HG02642 (cell line): ENCODE data around the gene DNAJC11.

ENCODE experiments used
- ATAC-seq: cut with Tn5 transposase; IDR thresholded peaks from one replicate; pipeline ENCODE4 v1.9.1; 2021; ENCODE audit warnings: mild to moderate bottlenecking; ENCODE audit not compliant: unreplicated experiment, poor library complexity

DNAJC11 gene

GRCh38 chr1:6627841-6628545, 73.6 kb downstream of the DNAJC11 start:
- ATAC-seq: no peak

- ATAC-seq: no peak
These were observed 74.6 kb downstream of the DNAJC11 start for GRCh38 chr1:6627031-6627430.

GRCh38 chr1:6625584-6626149, 75.9 kb downstream of the DNAJC11 start:
- ATAC-seq: no peak

- ATAC-seq: peak; percentile 85
These were observed 76.7 kb downstream of the DNAJC11 start, which contains the start of gene THAP3 for GRCh38 chr1:6624710-6625583. Gene THAP3 (plus strand): TSS chr1:6624868. CDS start chr1:6625219, 351 bp downstream.

- ATAC-seq: no peak
These were observed 78.2 kb downstream of the DNAJC11 start for GRCh38 chr1:6623269-6623965.

GRCh38 chr1:6622396-6623152, 79.0 kb downstream of the DNAJC11 start:
- no peak for ATAC-seq

- no peak for ATAC-seq
These were observed 79.9 kb downstream of the DNAJC11 start for GRCh38 chr1:6621429-6622391.

DNA sequence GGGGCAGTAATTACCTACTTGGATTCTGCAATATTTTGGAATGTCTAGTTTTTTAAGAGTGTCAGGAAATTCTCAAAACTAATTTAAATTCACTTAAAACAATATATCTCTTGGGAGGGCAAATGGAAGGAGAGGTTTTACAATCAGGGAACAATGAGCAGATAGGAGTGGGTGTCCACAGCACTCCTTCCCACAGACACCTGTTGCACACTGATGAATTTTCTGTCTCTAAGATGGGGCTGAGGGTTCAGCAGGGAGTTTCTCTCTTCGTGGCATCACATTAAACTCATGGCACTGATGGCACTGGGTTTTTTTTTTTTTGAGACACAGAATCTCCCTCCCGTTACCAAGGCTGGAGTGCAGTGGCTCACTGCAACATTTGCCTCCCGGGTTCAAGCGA, 82.6 kb downstream of the DNAJC11 start:
- no peak for ATAC-seq

GRCh38 chr1:6614929-6615785, 86.5 kb downstream of the DNAJC11 start:
- ATAC-seq: no peak

GRCh38 chr1:6614019-6614928, 87.3 kb downstream of the DNAJC11 start:
- ATAC-seq: no peak

GRCh38 chr1:6613361-6614018, 88.1 kb downstream of the DNAJC11 start, which contains the start of gene PHF13:
Gene PHF13 (plus strand): TSS chr1:6613731. CDS start chr1:6614067, 336 bp downstream.
- peak; percentile 91 for ATAC-seq

GRCh38 chr1:6612641-6613360, 88.8 kb downstream of the DNAJC11 start:
- no peak for ATAC-seq

- no peak for ATAC-seq
These were observed 97.6 kb downstream of the DNAJC11 start for GRCh38 chr1:6603915-6604558.

DNA sequence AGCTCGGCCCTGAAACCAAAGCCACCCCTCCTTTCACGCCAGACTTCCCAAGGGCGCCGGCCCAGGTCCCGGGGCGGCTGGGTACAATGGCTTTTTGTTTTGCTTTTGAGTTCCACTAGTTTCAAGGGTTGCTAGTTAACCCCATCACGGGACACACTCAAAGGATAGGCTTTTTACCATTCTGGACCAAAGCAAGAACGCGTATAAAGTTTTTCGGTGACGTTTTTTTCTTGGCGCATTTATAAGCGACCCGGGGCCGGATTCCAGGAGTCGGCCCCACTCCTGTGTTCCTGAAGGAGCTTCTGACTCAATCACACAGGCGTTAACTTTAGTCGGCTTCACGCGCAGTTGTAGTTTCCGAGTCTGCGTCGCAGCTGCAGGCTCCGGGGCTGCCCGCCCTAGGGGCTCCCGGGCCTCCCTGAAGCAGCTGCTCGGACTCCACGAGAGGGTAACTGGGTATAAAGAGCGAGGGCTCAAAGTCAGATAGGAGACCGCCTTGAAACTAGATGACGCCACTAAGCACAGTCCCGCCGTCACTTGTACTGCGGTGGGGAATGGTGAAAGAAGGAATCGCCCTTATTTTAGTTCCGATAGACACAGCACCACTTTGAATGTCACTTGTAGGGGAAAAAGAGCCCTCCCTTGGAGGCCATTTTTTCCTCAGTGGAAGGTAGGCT, 98.2 kb downstream of the DNAJC11 start:
- ATAC-seq: peak; percentile 11
